ENCODE measurements around the gene ADRB2. TPM values are rescaled to one million over a fixed set of nuclear protein-coding genes. Genes with fewer than 3 reads are reported as not detected.

ADRB2 gene
- polyA plus RNA-seq, 3 donors, result 6.8 to 10.9 (median 10.8) TPM

DNA sequence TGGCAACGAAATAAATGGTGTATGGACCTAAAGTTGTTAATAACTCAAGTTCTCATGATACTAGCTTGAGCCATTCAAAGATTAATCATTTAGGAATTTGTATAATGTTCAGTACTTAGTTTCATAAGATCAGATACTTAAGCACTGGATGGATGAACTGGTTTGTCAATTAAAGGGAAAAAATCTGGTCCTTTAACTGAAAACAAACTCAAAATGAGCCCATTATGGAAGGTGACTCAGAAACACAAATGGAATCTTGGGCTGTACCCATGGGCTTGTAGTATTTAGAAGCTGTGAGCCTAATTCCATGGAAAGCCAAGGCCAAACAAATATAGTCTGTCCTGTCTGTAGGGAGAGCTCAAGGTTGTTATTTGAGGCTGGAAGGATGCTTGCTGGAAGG lies 27.6 kb upstream of the ADRB2 start:
- no peaks in the 10 kb centered on the region for H4K20me1 ChIP-seq (ENCODE audit: insufficient read depth, low read length)
- peaks cover 0 to 1% of the 10 kb centered on the region in 2 donors for H3K36me3 Mint-ChIP-seq
- intact Hi-C loops (cut with micrococcal nuclease), result no loop called here
- no peak overlapping the region for H3K27ac ChIP-seq (ENCODE audit: low read depth in 1 of 2, low read length in 2 of 2)
- H3K36me3 ChIP-seq (replicated peaks in 1 of 2; ENCODE audit: control insufficient read depth in 1 of 2, insufficient read depth in 2 of 2, low read length in 2 of 2), result no peaks in the 10 kb centered on the region
- no peak overlapping the region for H3K27ac Mint-ChIP-seq
- no peaks in the 10 kb centered on the region for H3K79me2 ChIP-seq (ENCODE audit: insufficient read depth, low read length)
- H3K9me3 ChIP-seq (replicated peaks in 1 of 2; ENCODE audit: control insufficient read depth in 1 of 2, insufficient read depth in 1 of 2, low read length in 2 of 2), result no peaks in the 10 kb centered on the region
- peaks cover 72% of the 10 kb centered on the region for H3K4me1 Mint-ChIP-seq
- no peak overlapping the region for H3K9ac ChIP-seq (ENCODE audit: insufficient read depth, low read length, poor library complexity, severe bottlenecking)
- no peak for DNase-seq
- H3K27me3 ChIP-seq (ENCODE audit: control insufficient read depth in 2 of 2, insufficient read depth in 2 of 2, low read length in 2 of 2), result no peaks in the 10 kb centered on the region
- no CpG with 5 or more reads among the region's 1 CpG for WGBS (ENCODE audit: insufficient coverage)
- H3K4me3 Mint-ChIP-seq, result no peak overlapping the region
- no peak overlapping the region for H3K4me2 ChIP-seq (replicated peaks; ENCODE audit: extremely low read depth, low read length, poor library complexity, severe bottlenecking)
- TF ChIP-seq, protein P1, sequence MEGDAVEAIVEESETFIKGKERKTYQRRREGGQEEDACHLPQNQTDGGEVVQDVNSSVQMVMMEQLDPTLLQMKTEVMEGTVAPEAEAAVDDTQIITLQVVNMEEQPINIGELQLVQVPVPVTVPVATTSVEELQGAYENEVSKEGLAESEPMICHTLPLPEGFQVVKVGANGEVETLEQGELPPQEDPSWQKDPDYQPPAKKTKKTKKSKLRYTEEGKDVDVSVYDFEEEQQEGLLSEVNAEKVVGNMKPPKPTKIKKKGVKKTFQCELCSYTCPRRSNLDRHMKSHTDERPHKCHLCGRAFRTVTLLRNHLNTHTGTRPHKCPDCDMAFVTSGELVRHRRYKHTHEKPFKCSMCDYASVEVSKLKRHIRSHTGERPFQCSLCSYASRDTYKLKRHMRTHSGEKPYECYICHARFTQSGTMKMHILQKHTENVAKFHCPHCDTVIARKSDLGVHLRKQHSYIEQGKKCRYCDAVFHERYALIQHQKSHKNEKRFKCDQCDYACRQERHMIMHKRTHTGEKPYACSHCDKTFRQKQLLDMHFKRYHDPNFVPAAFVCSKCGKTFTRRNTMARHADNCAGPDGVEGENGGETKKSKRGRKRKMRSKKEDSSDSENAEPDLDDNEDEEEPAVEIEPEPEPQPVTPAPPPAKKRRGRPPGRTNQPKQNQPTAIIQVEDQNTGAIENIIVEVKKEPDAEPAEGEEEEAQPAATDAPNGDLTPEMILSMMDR (IDR thresholded peaks at IDR 0.05), result no peak
- H2AFZ ChIP-seq (ENCODE audit: insufficient read depth, low read depth, low read length, poor library complexity, severe bottlenecking), result no peak overlapping the region
- H3K9me3 Mint-ChIP-seq, result peaks cover 0 to 1% (median 0%) of the 10 kb centered on the region in 7 donors
- no peak overlapping the region for H3K4me3 ChIP-seq (replicated peaks in 1 of 3; ENCODE audit: low read depth in 2 of 3, low read length in 3 of 3)
- H3K27me3 Mint-ChIP-seq (ENCODE audit: low read depth in 3 of 3), result peaks cover 0 to 3% (median 0%) of the 10 kb centered on the region in 3 donors
- peaks cover 38 to 58% of the 10 kb centered on the region in 2 donors for H3K4me1 ChIP-seq (ENCODE audit: control insufficient read depth in 1 of 2, insufficient read depth in 2 of 2, low read length in 2 of 2)

DNA sequence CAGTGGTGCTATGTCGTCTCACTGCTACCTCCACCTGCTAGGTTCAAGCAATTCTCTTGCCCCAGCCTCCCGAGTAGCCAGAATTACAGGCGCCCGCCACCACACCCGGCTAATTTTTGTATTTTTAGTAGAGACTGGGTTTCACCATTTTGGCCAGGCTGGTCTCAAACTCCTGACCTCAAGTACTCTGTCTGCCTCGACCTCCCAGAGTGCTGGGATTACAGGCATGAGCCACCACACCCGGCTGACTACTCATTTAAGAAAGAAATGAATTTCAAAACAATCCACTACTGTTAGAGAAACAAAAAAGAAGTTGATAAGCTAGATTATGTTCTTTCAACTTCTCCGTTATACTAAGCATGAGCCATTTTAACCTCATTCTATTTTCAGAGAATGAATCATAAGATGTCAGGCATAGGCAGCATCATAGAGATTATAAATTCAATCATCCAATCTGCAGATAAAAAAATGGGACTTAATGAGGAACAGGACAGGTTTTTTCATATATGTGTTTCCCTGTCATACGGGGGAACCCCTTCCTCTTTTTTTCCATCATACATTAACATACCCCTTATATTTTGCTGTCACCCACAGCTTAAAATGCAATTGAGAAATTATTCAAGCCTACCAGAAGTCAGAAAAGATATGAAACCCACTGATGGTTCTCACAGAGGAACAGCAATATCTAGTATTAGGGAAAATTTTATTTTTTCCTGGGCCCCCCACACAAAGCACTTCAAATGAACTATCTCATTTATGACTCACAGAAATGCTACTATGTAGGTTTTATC lies 26.5 kb upstream of the ADRB2 start:
- Mint-ChIP-seq H3K4me3 (no peak overlapping the region), H3K27ac (peak overlapping the region in 4 of 7 donors; percentile 66 to 76 (median 68)), H3K27me3 (ENCODE audit: low read depth in 3 of 3) (peaks cover 0 to 3% (median 0%) of the 10 kb centered on the region in 3 donors), H3K4me1 (peaks cover 71% of the 10 kb centered on the region), H3K9me3 (peaks cover 0 to 1% (median 0%) of the 10 kb centered on the region in 7 donors), H3K36me3 (peaks cover 0 to 1% of the 10 kb centered on the region in 2 donors)
- Histone ChIP-seq H3K9me3 (replicated peaks in 1 of 2; ENCODE audit: control insufficient read depth in 1 of 2, insufficient read depth in 1 of 2, low read length in 2 of 2) (no peaks in the 10 kb centered on the region), H3K27ac (ENCODE audit: low read depth in 1 of 2, low read length in 2 of 2) (no peak overlapping the region), H3K9ac (ENCODE audit: insufficient read depth, low read length, poor library complexity, severe bottlenecking) (no peak overlapping the region), H2AFZ (ENCODE audit: insufficient read depth, low read depth, low read length, poor library complexity, severe bottlenecking) (no peak overlapping the region), H3K79me2 (ENCODE audit: insufficient read depth, low read length) (no peaks in the 10 kb centered on the region), H3K4me2 (replicated peaks; ENCODE audit: extremely low read depth, low read length, poor library complexity, severe bottlenecking) (no peak overlapping the region), H3K4me3 (replicated peaks in 1 of 3; ENCODE audit: low read depth in 2 of 3, low read length in 3 of 3) (no peak overlapping the region), H3K27me3 (ENCODE audit: control insufficient read depth in 2 of 2, insufficient read depth in 2 of 2, low read length in 2 of 2) (no peaks in the 10 kb centered on the region), H3K36me3 (replicated peaks in 1 of 2; ENCODE audit: control insufficient read depth in 1 of 2, insufficient read depth in 2 of 2, low read length in 2 of 2) (no peaks in the 10 kb centered on the region), H4K20me1 (ENCODE audit: insufficient read depth, low read length) (no peaks in the 10 kb centered on the region), H3K4me1 (ENCODE audit: control insufficient read depth in 1 of 2, insufficient read depth in 2 of 2, low read length in 2 of 2) (peaks cover 39 to 58% of the 10 kb centered on the region in 2 donors)
- intact Hi-C loops (cut with micrococcal nuclease), result no loop called here
- TF ChIP-seq, protein P1 (IDR thresholded peaks at IDR 0.05), result no peak
- peak in 1 of 3 donors; percentile 40 for DNase-seq
- WGBS (ENCODE audit: insufficient coverage), result 0% methylated on average over 1 of the region's 9 CpGs

Measured in CD14-positive monocyte (primary cell).